HG02884 (cell line): ENCODE data around the gene SDHA.
"Not testable (repeated sequence)": the region's sequence is repeated elsewhere in the genome, so short reads cannot be mapped to it uniquely, and the experiment has no call there.

Experiments used
- ATAC-seq: cut with Tn5 transposase; IDR thresholded peaks from one replicate; pipeline ENCODE4 v1.9.1; 2021; ENCODE audit warnings: mild to moderate bottlenecking, moderate library complexity; ENCODE audit not compliant: unreplicated experiment

Gene SDHA

GRCh38 chr5:196350-196749, 21.8 kb upstream of the SDHA start:
- ATAC-seq = no peak

GRCh38 chr5:197031-197430, 21.1 kb upstream of the SDHA start:
- ATAC-seq = not testable (repeated sequence)

DNA sequence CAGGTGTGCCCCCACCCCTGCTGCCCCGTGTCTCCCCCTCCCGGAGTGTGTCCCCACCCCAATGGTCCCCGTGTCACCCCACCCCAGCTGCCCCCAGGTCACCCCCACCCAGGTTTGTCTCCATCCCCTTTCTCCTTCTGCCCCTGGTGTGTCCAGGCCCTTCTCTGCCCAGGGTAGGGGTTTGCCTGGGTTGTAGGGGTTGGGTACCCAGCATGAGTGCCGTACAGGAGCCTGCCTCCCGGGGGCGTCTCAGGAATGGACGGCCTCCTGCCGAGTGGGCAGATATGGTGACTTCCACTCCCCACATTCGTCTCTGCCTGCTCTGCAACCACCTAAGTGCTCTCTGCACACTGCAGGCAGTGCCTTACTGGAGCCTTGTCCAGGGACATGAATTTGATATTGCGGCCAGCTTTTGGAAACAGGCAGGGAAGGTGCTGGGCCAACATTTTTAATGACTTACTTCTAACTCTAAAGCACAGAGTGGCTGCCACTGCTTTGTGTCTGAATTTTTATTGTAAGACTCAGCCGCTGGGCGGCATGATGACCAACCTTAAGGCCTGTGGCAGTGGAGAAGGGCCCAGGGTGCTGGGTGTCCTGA, 20.1 kb upstream of the SDHA start:
- ATAC-seq = no peak

GRCh38 chr5:198516-199196, 19.5 kb upstream of the SDHA start:
- no peak for ATAC-seq

GRCh38 chr5:199197-199949, 18.7 kb upstream of the SDHA start:
- no peak for ATAC-seq

- ATAC-seq = no peak
Observed at GRCh38 chr5:199950-200645, 18.0 kb upstream of the SDHA start.

GRCh38 chr5:200985-201384, 17.1 kb upstream of the SDHA start:
- no peak for ATAC-seq

DNA sequence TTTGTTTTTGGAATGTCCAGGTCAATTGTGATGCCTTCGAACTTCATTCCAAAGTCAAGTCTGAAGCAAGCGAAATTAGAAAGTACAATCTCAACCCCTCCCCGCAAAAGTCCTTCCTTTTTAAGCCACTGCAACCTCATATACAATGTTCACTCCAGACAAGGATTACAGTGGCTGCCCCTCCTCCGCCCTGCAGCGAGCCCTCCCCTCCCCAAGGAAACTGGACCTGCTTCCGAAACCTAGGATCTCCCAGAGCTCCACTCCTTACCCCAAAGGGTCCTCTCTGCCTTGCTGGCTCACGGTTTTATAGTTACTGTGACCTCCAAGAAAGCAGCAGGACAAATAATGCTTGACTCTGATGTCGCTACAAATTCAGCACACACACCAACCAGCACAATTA, 16.4 kb upstream of the SDHA start:
- ATAC-seq = no peak

DNA sequence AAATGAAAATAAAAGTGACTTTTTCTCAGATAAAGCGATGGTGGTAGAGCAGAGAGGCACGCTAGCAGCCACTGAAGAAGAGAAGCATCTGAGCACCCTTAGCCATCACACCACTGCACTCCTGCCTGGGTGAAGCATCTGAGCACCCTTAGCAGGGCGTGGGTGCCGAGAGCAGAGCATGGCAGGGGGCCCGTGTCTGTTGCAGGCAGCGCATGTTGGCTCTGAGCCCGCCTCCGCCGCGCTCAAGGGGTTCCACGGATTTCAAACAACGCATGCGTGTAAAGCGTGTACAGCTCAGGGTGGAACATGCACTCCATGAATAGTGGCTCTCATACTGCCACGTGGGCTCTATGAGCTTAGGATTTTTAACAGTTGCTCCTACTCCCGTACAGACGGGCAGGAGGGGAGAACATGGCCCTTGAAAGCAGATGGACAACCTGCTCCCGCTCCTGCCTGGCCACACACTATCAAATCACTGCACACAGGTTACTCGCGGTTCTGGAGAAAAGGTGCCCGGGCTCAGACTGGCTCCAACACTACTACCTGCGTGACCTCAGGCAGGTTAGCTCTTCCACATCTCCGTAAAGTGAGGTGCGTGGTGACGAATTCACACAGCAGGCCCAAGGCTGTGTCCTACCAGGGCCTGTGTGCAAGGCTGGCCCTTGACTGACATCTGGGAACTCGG, 14.7 kb upstream of the SDHA start:
- no peak for ATAC-seq

- no peak for ATAC-seq
Observed at GRCh38 chr5:204001-204400, 14.1 kb upstream of the SDHA start.

DNA sequence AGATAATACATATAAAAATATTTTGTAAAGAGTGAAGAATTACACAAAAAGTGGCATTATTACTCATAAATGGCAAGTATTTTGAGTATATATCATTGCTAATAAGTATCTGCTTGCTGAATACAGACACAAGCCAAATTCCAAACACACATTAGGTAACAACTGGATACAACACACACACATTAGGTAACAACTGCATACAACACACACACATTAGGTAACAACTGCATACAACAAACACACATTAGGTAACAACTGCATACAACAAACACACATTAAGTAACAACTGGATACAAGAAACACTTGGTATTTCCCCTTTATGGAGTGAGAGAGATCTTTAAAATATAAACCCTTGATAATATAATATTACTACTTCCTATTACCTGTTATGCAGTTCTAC, 13.7 kb upstream of the SDHA start:
- no peak for ATAC-seq

- ATAC-seq = no peak
Observed at GRCh38 chr5:204966-205670, 13.0 kb upstream of the SDHA start.

- no peak for ATAC-seq
Observed at GRCh38 chr5:206406-206805, 11.7 kb upstream of the SDHA start.

DNA sequence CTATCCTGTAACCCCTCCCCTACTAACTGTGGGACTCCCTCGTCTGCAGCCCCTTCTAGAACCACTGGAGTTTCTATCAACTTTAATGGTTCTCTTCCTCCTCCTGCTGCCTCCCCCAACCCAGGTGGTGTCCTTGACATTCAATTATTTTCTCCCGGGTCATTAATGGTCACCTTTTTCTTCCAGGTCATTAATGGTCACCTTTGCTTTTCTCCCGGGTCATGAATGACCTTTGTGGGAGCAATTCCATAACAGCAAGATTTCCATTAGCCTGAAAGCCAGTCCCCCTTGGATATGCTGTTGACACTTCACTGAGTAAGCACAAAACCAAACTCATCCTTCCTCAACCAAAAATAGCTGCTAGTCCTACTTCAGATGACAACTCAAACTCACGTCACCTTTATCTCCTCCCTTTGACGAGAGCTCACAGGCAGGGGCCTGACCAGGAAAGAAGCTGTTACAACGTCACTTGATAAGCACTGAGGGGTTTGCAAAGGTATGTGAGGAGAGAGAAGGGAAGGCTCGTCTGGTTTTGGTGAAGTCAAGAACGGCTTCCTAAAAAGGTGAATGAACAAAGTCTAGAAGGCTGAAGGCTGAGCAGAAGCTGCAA, 11.1 kb upstream of the SDHA start:
- no peak for ATAC-seq

DNA sequence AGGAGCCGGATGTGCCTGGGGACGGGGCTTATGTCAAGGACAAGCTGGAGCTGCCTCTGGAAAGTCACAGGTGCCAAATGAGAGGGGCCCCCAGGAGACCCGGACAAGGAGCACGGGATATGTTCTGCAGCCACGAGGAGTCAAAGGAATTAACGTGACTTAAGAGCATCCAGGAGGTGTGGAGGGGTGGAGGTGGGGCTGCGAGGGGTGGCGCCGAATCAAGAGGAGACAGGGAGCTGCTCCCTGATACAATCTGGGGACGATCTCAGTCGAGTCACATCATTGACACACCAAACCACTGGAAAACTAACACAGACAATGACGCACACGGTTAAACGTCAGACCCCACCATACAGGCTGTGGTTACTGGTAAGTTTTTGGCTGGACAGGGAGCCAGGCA, 10.5 kb upstream of the SDHA start:
- ATAC-seq = no peak

DNA sequence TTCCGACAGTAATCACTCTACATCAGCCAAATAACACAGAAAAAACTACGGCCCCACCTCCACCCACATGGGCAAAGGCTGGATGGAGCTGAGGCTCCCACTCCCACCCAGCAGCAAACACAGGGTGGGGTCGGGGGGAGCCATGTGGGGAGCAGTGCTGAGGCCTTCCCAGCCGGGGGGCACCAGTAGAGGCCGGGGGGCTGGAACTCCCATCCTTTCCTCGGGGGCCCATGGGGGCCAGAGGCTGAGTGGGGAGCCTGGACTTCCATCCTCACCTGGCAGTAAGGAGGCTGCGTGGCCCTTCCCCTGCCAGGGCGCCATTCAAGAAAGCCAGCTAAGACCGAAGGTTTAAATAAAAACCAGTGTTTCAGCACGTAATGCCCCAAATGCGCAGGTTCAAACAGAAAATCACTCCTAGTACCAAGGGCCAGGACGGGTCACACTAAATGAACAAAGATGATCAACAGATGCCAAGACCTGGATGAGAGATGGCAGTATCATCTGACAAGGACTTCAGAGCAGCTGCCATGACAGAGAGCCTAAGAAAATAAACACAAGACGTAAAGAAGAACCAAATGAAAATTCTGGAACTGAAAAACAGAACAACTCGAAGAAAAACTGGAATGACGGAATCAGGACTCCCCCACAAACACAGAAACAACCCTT, 9.5 kb upstream of the SDHA start:
- no peak for ATAC-seq

DNA sequence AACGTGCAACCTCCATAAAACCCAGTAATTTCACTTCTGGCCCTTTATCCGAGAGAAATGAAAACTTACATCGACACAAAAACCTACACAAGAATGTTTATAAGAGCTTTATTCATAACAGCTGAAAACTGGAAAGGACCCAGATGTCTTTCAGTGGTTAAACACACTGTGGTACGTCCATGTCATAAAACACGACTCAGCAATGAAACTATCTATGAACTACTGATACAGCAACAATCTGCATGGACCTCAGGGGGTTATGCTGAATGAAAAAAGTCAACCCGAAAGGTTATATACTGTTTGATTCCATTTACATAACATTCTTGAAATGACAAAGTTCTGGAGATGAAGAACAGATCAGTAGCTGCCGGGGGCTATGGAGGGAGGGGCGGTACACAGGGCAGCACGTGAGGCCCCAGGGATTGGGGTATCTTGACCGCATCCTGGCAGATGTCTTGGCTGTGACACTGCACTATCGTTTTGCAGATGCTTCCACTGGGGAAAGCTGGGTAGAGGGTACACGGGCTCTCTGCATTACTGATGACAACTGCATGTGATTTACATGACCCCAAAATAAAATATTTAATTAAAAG, 4.2 kb upstream of the SDHA start:
- no peak for ATAC-seq

DNA sequence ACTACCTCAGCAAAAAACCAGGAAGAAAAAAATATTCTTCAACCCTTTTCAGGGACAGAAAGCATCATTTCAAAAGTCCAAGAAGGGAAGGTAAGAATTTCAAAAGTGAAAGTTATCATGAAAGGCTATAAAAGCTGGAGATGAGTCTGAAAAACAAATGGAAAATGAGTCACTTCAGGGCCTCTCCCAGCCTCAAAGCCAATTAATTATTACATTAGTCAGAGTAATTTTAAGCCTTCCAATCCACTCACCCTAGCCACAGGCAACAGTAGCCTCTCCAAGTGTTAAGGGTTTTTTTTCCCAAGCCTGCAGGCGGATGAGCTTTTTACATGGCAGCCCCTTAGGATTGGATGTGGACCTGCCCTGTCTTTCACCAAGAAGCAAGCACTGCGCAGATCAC, 2.9 kb upstream of the SDHA start:
- not testable (repeated sequence) for ATAC-seq

DNA sequence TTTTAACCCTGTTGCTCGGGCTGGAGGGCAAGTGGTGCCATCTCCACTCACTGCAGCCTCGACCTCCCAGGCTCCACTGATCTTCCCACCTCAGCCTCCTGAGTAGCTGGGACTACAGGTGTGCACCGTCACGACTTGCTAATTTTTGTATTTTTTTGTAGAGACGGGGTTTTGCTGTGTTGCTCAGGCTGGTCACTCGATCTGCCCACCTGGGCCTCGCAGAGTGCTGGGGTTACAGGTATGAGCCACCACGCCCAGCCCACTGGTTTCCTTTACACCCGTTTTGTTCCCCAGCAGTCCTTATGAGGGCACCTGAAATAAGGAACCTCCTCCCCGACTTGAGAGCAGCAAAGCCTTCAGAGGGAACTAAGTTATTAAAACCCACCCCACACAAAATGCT, 2.0 kb upstream of the SDHA start:
- ATAC-seq = not testable (repeated sequence)
